ENCODE measurements around the gene FBXL13. TPM values are rescaled to one million over a fixed set of nuclear protein-coding genes. Genes with fewer than 3 reads are reported as not detected.

Gene FBXL13
- total and polyA plus RNA-seq, 2 experiments from 2014 or later: 1.2 to 2.5 TPM

DNA sequence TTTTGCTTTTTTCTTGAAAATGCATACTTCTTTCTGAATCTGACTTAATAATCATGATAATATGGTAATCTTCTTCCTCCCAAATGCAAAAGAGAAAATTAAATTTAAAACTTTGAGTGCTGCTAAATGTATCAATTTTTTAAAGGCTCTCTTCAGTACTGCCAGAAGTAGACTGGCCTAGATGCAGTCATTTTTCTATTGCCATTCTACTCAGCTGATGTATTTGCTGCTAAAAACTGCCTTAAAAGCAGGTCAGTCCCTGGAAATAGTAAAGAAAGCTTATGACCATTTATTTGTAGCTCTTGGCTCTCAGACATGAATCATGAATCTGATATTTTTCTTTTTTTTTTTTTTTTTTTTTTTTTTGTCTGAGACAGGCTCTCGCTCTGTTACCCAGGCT is 45.8 kb upstream of the FBXL13 start:
- Mint-ChIP-seq H3K27me3 (ENCODE audit: insufficient read depth, low read depth, poor library complexity) (no peaks in the 10 kb centered on the region), H3K9me3 (no peaks in the 10 kb centered on the region), H3K4me3 (no peak overlapping the region), H3K27ac (no peak overlapping the region), H3K4me1 (no peaks in the 10 kb centered on the region), H3K36me3 (ENCODE audit: low read depth) (peaks cover 6% of the 10 kb centered on the region; the same call in 1 of the 3 replicates)
- no peaks in the 10 kb centered on the region for H3K79me2 ChIP-seq (replicated peaks; ENCODE audit: insufficient read depth)
- no peaks in the 10 kb centered on the region for H3K9me2 ChIP-seq (ENCODE audit: insufficient read depth)
- no peak overlapping the region for H3K4me2 ChIP-seq
- H3K27ac ChIP-seq (ENCODE audit: low read depth): no peak overlapping the region
- H3K36me3 ChIP-seq (ENCODE audit: insufficient read depth): no peaks in the 10 kb centered on the region
- no peak for ATAC-seq
- no peaks in the 10 kb centered on the region for H3F3A ChIP-seq (replicated peaks; ENCODE audit: low read depth)
- DNase-seq (ENCODE audit: low spot score): no peak
- peaks cover 8% of the 10 kb centered on the region; the same call in 1 of the 2 replicates for H4K20me1 ChIP-seq (replicated peaks; ENCODE audit: insufficient read depth)
- no peak for TF ChIP-seq EZH2phosphoT487 (IDR thresholded peaks at IDR 0.05; ENCODE audit: unreplicated experiment)
- no peak for TF ChIP-seq POLR2AphosphoS5 (IDR thresholded peaks at IDR 0.05; ENCODE audit: low read depth)
- TF ChIP-seq, protein P1, sequence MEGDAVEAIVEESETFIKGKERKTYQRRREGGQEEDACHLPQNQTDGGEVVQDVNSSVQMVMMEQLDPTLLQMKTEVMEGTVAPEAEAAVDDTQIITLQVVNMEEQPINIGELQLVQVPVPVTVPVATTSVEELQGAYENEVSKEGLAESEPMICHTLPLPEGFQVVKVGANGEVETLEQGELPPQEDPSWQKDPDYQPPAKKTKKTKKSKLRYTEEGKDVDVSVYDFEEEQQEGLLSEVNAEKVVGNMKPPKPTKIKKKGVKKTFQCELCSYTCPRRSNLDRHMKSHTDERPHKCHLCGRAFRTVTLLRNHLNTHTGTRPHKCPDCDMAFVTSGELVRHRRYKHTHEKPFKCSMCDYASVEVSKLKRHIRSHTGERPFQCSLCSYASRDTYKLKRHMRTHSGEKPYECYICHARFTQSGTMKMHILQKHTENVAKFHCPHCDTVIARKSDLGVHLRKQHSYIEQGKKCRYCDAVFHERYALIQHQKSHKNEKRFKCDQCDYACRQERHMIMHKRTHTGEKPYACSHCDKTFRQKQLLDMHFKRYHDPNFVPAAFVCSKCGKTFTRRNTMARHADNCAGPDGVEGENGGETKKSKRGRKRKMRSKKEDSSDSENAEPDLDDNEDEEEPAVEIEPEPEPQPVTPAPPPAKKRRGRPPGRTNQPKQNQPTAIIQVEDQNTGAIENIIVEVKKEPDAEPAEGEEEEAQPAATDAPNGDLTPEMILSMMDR (conservative IDR thresholded peaks at IDR 0.05; ENCODE audit: low read depth in 2 of 2): no peak
- no peak for TF ChIP-seq ZNF331 (CRISPR knock-in tag; IDR thresholded peaks at IDR 0.05; ENCODE audit: low read depth)
- no peak for TF ChIP-seq STAT1 (IDR thresholded peaks at IDR 0.05; ENCODE audit: unreplicated experiment)
- TF ChIP-seq CREB1 (CRISPR knock-in tag; IDR thresholded peaks at IDR 0.05; ENCODE audit: low read depth): no peak
- no peak for TF ChIP-seq JUNB (IDR thresholded peaks at IDR 0.05; ENCODE audit: unreplicated experiment)
- TF ChIP-seq, protein P2, sequence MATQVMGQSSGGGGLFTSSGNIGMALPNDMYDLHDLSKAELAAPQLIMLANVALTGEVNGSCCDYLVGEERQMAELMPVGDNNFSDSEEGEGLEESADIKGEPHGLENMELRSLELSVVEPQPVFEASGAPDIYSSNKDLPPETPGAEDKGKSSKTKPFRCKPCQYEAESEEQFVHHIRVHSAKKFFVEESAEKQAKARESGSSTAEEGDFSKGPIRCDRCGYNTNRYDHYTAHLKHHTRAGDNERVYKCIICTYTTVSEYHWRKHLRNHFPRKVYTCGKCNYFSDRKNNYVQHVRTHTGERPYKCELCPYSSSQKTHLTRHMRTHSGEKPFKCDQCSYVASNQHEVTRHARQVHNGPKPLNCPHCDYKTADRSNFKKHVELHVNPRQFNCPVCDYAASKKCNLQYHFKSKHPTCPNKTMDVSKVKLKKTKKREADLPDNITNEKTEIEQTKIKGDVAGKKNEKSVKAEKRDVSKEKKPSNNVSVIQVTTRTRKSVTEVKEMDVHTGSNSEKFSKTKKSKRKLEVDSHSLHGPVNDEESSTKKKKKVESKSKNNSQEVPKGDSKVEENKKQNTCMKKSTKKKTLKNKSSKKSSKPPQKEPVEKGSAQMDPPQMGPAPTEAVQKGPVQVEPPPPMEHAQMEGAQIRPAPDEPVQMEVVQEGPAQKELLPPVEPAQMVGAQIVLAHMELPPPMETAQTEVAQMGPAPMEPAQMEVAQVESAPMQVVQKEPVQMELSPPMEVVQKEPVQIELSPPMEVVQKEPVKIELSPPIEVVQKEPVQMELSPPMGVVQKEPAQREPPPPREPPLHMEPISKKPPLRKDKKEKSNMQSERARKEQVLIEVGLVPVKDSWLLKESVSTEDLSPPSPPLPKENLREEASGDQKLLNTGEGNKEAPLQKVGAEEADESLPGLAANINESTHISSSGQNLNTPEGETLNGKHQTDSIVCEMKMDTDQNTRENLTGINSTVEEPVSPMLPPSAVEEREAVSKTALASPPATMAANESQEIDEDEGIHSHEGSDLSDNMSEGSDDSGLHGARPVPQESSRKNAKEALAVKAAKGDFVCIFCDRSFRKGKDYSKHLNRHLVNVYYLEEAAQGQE (IDR thresholded peaks at IDR 0.05; ENCODE audit: unreplicated experiment): no peak
- TF ChIP-seq, protein P3, sequence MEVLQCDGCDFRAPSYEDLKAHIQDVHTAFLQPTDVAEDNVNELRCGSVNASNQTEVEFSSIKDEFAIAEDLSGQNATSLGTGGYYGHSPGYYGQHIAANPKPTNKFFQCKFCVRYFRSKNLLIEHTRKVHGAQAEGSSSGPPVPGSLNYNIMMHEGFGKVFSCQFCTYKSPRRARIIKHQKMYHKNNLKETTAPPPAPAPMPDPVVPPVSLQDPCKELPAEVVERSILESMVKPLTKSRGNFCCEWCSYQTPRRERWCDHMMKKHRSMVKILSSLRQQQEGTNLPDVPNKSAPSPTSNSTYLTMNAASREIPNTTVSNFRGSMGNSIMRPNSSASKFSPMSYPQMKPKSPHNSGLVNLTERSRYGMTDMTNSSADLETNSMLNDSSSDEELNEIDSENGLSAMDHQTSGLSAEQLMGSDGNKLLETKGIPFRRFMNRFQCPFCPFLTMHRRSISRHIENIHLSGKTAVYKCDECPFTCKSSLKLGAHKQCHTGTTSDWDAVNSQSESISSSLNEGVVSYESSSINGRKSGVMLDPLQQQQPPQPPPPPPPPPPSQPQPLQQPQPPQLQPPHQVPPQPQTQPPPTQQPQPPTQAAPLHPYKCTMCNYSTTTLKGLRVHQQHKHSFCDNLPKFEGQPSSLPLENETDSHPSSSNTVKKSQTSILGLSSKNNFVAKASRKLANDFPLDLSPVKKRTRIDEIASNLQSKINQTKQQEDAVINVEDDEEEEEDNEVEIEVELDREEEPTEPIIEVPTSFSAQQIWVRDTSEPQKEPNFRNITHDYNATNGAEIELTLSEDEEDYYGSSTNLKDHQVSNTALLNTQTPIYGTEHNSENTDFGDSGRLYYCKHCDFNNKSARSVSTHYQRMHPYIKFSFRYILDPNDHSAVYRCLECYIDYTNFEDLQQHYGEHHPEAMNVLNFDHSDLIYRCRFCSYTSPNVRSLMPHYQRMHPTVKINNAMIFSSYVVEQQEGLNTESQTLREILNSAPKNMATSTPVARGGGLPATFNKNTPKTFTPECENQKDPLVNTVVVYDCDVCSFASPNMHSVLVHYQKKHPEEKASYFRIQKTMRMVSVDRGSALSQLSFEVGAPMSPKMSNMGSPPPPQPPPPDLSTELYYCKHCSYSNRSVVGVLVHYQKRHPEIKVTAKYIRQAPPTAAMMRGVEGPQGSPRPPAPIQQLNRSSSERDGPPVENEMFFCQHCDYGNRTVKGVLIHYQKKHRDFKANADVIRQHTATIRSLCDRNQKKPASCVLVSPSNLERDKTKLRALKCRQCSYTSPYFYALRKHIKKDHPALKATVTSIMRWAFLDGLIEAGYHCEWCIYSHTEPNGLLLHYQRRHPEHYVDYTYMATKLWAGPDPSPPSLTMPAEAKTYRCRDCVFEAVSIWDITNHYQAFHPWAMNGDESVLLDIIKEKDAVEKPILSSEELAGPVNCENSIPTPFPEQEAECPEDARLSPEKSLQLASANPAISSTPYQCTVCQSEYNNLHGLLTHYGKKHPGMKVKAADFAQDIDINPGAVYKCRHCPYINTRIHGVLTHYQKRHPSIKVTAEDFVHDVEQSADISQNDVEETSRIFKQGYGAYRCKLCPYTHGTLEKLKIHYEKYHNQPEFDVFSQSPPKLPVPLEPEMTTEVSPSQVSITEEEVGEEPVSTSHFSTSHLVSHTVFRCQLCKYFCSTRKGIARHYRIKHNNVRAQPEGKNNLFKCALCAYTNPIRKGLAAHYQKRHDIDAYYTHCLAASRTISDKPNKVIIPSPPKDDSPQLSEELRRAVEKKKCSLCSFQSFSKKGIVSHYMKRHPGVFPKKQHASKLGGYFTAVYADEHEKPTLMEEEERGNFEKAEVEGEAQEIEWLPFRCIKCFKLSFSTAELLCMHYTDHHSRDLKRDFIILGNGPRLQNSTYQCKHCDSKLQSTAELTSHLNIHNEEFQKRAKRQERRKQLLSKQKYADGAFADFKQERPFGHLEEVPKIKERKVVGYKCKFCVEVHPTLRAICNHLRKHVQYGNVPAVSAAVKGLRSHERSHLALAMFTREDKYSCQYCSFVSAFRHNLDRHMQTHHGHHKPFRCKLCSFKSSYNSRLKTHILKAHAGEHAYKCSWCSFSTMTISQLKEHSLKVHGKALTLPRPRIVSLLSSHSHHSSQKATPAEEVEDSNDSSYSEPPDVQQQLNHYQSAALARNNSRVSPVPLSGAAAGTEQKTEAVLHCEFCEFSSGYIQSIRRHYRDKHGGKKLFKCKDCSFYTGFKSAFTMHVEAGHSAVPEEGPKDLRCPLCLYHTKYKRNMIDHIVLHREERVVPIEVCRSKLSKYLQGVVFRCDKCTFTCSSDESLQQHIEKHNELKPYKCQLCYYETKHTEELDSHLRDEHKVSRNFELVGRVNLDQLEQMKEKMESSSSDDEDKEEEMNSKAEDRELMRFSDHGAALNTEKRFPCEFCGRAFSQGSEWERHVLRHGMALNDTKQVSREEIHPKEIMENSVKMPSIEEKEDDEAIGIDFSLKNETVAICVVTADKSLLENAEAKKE (CRISPR knock-in tag; IDR thresholded peaks at IDR 0.05): no peak
- no peak for TF ChIP-seq ZNF114 (CRISPR knock-in tag; IDR thresholded peaks at IDR 0.05)
- TF ChIP-seq NANOG (IDR thresholded peaks at IDR 0.05; ENCODE audit: borderline replicate concordance): no peak
- no peak for TF ChIP-seq EZH2 (IDR thresholded peaks at IDR 0.05; ENCODE audit: low read depth, unreplicated experiment)
- TF ChIP-seq, protein P4, sequence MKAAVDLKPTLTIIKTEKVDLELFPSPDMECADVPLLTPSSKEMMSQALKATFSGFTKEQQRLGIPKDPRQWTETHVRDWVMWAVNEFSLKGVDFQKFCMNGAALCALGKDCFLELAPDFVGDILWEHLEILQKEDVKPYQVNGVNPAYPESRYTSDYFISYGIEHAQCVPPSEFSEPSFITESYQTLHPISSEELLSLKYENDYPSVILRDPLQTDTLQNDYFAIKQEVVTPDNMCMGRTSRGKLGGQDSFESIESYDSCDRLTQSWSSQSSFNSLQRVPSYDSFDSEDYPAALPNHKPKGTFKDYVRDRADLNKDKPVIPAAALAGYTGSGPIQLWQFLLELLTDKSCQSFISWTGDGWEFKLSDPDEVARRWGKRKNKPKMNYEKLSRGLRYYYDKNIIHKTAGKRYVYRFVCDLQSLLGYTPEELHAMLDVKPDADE (IDR thresholded peaks at IDR 0.05): no peak
- no peaks in the 10 kb centered on the region for H3K27me3 ChIP-seq (ENCODE audit: insufficient read depth)
- no peaks in the 10 kb centered on the region for H3K4me1 ChIP-seq (ENCODE audit: insufficient read depth)
- H3K4me3 ChIP-seq: no peak overlapping the region
- H2AFZ ChIP-seq: no peak overlapping the region

Measured in GM23338 (cell line).